DLD1 (cell line): ENCODE measurements around the gene ADSS1.

ENCODE experiments used
- in situ Hi-C: cut with HindIII; loops from 2 replicates; pipeline ENCODE4 v1.10.0; 2017; ENCODE audit warnings: low sequenced_read_pairs

The ADSS1 gene

DNA sequence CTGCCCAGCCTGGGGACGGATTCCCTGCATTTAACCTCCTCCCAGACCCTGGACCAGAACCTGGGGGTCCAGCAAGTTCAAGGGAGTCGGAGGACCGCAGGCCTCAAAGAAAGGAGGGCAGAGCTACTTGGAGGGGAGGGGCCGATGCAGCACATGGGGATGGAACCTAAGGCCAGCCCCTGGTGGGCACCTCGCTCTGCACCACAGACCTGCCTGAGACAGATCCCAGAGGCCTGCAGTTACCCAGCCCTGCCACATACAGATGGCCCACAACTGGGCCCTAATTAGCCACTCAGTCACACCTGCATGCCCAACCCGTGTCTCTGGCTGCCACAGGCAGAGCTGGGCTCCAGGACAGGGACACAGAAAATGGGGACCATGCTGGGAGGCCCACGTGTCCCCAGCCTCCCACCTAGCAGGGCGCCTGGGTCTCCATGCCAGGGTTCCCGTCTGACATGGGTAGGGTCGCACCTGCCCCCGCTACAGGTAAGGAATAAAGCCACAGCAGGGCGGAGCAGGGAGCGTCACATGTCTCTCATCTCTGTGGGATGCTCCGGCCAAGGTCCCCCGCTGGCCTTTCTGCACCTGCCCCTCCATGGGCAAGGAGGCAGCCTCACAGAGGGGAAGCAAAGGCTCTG, 54.8 kb downstream of the ADSS1 start:
- in situ Hi-C loops = no loop called here

DNA sequence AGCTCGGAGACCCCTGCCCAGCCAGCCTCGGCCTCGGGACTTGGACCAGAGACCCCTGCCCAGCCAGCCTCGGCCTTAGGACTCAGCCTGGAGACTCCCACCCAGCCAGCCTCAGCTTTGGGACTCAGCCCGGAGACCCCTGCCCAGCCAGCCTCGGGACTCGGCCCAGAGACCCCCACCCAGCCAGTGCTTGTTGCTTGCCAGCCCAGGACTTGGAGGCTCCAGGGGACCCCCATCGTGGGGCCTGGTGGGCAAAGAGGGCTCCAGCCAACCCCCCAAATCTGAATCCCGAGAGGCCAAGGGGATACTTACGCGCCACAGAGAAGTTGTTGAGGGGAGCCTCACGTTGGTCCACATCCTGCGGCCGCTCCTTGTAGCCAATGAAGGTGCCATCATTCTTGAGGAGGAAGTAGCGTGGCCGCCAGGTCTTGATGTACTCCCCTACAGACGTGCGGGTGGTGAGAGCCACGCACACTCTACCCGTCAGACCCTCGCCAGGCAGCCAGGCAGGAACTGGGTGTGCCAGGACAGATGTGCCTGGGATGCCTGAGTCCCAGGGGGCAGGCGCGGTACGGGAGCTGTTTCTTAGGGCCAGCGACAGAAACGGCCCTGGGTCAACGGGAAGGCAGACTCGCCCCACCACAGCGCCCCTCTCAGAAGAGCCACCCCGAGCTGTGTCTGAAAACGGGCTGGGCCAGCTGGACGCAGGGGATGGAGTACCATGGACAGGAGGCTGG, 55.9 kb downstream of the ADSS1 start:
- in situ Hi-C loops = no loop called here

DNA sequence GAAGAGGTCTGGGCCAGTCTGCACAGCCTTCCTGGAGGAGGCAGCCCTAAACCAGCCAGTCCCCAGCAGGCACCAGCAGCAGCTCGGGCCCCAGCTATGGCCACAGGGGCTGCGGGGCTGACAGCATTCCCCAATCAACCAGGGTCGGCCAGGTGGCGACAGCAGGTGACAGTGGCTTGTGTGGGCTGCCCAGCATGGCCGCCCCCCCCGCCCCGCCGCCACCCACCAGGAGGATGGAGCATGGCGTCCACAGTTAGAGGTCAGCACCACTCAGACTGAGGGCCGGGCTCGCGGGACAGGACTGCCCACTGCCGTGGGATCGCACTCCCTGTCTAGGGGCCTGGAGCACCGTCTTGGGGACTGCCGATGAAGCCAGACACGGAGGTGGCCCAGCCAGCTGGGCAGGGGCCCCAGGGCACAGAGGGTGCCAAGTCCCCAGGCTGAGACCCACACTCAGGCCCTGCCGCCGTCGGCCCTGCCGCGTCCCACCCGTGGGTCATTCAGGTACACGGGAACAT, 56.5 kb downstream of the ADSS1 start:
- in situ Hi-C loops = no loop called here

DNA sequence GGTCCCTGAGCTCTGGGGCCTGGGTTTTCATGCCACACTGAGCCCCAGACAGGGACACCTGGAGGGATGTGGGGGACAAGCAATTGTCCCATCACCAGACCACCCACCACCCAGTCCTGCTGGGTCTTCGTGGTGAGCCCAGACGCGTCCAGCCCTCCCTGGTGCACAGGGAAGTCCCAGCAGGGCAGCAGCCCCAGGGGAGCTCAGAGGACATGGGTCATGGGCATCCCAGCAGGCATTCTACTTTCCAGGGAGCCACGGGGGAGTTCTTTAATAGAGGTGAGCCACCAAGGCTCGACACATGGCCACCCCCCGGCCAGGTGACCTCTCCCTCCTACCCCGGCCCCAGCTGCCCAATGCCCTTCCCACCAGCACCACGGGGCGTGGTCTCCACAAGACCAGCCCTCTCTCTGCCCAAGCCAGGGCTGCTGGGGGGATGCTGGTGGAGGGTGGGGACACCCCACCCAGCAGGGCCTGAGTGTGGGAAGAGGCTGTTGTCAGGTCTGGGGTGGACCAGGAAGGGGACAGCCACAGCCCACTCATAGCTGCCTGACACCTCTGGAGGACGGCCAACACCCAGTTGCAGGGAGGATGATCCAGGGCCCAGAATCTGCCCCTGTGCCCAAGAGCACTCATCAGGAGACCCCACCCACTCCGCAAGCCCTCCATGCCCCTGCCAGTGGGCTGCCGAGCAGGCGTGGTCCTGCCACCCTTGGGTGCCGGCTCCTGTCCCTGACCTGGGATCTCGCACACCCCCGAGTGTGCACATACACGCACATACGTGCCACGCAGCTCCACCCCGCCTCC, 57.4 kb downstream of the ADSS1 start:
- in situ Hi-C loops = no loop called here

DNA sequence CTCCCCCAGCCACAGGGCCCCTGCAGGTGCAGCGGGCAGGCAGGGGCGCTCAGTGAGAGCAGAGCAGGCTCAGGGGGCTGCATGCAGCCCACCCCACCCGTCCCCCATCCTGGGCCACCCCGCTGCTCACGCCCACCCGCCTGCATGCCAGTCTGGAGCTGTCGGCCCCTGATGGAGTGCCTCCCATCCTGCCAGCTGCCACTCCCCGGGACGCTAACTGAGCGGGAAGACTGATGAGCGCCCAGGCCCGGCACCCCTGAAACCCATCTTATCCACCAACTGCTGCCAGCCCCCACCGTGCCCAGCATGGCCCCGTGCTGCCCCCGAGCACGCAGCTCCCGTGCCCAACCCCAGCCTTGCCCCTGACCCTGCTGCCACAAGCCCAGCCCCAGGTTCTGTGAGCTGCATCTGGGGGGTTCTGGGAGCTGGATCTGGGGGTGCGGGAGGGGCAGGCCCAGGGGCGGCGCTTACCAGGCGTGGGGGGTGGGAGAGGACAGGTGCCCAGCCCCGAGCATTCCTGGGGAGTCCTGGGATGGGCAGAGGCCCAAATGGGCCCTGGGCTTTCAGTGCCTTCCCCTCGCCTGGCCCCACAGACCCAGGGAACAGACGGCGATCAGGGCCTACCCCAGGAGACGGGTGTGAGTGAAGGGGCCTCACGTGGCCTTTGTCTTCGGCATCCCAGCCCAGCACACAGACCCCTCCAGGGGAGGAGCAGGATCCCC, 58.2 kb downstream of the ADSS1 start:
- in situ Hi-C loops = no loop called here

DNA sequence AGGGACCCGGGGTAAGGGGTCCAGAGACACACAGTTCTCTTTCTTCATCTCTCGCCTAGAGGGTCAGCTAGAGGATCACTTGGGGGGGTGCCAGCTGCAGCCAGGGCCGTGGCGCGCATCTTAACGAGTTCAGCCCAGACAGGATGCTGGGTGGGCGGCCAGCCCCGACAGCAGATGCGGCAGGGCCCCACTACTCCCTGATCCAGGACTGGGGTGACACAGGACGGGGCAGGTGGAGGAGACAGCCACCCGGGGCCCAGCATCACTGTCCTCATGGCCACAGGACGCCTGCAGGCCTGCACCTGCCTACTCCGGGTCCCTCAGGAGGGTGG, 58.7 kb downstream of the ADSS1 start:
- in situ Hi-C loops = no loop called here

DNA sequence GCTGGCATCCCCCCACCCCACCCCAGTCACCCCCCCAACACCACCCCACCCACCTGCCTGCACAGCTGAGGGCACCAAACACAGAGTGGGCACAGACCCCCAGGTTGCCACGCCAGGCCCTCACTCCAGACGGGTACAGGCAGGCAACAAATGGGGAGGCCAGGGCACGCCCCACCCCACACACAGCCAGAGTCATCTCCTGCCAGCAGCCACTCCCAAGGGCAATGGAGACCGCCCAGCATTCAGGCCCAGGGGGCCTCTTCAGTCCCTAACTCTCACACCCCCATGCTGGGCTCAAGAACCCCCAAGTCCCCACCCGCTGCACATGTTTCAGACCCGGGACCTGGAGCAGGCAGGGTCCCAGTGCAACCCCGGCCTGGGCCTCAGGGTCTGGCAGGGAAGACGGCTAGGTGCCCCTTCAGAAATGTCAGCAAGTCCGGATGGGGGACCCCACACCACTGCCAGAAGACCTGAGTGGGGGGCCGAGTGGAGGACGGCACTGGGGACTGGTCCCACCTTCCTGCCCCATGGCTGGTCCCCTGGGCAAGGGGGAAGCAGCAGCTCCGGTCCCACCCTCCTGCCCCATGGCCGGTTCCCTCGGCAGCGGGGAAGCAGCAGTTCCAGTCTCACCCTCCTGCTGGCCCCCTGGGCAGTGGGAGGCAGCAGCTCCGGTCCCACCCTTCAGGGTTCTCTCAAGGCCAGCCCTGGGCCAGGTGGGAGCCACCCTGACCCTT, 59.6 kb downstream of the ADSS1 start:
- in situ Hi-C loops = no loop called here

DNA sequence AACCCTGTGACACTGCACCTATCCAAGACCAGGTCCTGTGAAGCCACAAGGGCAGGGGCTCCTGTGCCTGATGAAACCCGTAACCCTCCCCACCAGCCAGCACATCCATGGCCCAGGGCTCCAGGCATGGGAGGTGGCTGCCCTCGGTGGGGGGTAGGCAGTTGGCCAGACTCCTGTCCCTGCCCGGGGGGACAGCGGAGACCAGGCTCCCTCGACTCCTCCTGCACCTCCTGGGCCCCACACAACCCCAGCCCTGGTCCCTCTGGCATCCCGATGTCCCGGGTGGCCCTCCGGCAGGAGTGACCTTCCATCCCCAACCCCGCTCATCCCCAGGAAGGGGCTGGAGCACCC, 60.2 kb downstream of the ADSS1 start:
- in situ Hi-C loops = no loop called here

DNA sequence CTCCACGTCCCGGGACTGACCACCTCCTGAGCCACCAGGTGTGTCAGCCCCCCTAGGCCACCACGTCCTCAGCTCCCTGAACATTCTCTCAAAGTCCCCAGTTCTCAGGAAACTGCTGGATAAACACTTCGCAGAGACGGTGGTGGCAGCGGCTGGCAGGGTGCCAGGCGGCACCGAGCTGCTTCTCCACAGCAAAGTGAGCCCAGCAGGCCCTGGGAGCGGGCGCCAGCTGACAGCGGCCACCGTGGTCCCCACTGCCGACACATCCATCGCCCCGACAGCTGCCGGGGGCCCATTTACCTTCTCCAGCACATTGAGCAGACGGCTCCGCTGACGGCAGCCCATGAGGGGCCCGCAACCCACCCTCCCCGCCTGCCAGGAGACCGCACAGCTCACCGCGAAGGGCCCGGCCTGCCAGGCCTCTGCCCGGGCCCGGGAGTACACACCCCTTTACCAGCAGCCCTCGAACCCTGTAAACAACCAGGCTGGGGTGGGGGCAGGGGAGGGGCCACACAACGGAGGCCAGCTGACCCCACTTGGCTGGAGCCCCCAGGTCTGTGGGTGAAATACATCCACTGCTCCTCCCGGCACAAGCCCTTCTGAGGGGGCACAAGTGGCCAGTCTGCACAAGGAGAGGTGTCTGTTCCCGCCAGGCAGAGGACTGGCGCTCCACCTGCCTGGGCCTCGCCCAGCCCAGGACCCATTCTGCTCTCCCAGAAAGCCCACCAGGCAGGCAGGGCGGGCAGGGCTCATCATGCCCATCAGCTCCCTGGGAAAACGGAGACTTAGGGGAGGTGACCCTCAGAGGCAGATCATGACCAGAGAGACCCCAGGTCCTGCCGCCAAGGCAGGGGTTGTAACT, 61.0 kb downstream of the ADSS1 start:
- in situ Hi-C loops = no loop called here

DNA sequence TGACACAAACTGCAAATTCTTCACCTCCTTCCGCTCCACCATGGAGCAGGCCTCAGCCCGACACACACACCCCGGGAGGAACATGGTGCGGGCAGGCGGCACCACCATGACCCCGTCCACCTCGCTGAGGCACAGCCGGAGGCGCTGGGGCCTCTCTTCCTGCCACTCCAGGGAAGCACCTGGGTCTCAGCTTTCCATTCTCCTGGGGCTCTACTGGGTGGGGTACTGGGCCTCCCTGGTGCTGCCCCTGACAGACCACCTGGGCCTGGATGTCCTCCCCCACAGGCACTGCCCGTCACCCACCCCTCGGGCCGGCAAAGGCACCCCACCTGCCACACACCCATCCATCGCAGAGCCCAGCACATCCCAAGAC, 61.7 kb downstream of the ADSS1 start:
- in situ Hi-C loops = no loop called here

DNA sequence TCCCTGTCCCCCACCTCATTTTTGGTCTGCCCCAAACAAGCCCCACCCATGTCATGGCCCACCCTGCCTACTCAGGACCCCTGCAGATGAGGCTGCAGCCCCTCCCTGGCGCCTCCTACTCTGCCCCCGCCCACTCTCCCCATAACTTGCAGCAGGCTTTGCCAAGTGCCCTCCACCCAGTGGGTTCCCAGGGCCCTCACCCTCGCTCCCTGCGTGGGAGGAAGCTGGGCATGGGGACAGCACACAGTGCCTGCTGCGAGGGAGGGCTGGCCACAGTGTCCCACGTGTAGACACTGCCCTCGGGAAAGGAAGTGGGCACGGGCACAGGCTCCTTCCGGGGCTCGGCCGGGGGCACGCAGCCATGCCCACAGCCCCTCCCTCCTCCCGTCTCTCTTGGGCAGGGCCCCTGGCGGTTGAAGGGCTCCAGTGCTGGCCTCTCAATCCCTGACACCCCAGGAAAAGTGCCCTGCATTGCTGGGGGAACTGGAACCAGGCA, 62.1 kb downstream of the ADSS1 start:
- in situ Hi-C loops = no loop called here

DNA sequence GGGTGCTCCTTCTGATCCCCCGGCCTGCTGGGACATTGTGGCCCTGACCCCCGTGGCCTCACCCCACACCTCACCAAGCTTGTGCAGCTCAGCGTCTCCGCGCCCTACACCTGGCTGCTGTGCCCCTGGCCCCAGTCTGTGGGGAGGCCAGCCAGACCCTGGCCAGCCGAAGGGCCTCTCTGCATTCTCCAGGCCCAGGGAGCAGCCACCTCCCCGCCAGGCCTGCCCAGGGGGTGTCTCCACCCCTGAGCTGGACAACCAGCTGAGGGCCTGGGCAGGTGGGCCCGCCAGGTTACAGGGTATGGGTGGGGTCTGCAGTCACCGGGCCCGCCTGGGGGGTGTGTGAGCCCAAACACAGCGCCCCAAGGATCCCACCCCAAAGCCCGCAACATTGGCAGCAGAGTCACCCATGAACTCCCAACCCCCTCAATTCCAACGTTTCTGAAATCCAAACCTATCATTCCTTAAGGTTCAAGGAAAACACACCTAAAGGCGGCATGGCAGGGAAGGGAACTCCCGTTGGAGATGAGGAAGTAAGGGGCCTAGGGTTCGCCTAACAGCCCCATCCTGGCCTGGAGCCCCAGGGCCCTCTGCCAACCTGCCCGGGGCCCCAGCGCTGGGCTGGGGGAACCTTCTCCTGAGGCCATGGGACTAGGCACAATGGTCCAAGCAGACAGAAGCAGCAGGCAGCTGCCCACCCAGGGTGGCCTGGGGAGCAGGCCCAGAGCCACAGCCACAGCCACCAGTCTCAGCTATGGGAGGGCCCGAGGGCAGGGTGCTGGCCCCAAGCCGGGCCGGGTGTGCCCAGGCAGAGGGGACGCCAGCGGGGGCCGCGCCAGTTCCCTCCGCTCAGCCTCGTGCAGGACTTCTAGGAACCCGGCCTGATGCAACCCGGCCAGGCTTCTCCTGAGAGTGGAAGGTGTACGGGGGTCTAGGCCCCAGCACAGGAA, 63.0 kb downstream of the ADSS1 start:
- in situ Hi-C loops = no loop called here

DNA sequence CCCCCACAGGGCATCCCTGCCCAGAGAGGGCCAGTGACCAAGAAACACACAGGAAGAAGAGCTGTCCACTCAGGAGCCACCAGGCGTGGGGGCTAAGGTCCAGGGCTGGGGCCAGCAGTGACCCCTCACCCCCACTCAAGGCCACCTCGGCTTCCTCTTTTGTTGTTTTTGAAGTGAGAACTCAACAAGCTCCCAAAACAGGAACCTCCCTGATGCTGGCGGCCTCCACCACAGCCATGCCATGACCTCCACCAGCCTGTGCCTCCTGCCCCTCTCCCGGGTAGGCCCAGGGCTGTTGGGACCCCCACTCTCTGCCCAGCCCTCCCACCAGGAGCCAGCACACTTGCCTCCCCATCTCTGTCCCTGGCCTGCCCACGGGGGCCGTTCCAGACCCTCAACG, 63.7 kb downstream of the ADSS1 start:
- in situ Hi-C loops = no loop called here

DNA sequence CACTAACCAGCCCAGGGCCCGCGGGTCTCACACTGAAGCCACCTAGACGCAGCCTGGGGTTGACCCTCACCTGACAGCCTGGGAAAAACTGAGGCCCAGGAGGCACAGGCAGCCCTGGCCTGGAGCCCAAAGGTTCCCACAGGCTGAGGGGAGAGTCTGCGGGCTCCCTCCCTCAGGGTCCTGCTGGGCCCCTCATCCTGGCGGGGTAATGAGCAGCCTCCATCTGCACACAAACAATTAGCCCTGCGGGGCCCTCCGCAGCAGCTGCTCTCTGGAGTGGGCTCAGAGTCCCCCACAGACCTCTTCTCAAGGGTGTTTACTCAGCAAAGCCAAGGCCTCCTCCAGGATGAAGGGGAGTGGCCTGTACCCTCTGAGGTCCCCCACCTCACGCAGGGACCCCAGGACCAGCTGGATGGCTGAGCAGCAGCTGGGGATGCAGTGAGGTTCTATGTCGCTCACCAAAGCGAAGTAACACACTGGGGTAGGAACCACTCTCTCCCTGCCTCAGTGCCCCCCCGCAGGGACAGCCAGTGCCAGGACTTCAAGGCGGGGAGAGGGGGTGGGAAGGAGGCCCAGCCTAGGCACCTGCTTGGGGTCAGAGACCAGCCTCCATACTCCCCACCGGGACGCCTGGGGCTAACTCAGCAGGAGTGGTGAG, 64.3 kb downstream of the ADSS1 start:
- in situ Hi-C loops = no loop called here

DNA sequence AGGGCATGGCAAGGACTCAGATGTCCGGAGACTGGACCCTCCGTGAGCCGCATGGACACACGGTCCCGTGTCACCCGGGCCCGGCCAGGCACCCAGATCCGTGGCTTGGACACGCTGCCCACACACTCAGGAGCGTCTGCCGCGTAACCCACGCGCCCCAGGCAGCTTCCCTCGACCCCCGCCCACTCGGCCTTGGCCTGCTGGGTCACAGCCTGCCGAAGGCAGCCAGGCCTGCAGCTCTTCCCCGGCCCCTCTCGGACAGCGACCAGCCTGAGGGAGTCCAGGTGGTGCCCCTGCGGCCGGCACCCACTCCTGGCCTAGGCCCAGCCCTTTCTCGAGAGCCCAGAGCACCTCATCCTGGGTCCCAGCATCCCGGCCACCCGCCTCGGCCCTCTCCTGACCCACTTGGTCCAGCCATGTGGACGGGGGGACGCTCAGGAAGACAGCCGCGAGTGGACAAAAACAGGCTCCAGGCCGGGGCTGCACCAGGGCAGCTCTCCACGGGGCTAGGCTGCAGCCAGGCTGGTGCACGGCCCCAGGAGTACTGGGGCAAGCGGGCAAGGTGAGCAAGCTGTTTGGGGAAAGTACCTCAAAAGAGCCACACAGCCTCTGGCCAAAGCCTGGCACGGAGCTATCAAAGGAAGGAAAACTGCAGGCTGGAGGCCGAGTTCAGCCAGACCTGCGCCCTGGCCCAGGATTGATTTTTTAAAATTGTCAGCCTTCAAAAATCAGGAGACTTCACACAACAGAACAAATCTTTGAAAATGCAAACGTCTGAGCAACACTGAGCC, 65.0 kb downstream of the ADSS1 start:
- in situ Hi-C loops = no loop called here

DNA sequence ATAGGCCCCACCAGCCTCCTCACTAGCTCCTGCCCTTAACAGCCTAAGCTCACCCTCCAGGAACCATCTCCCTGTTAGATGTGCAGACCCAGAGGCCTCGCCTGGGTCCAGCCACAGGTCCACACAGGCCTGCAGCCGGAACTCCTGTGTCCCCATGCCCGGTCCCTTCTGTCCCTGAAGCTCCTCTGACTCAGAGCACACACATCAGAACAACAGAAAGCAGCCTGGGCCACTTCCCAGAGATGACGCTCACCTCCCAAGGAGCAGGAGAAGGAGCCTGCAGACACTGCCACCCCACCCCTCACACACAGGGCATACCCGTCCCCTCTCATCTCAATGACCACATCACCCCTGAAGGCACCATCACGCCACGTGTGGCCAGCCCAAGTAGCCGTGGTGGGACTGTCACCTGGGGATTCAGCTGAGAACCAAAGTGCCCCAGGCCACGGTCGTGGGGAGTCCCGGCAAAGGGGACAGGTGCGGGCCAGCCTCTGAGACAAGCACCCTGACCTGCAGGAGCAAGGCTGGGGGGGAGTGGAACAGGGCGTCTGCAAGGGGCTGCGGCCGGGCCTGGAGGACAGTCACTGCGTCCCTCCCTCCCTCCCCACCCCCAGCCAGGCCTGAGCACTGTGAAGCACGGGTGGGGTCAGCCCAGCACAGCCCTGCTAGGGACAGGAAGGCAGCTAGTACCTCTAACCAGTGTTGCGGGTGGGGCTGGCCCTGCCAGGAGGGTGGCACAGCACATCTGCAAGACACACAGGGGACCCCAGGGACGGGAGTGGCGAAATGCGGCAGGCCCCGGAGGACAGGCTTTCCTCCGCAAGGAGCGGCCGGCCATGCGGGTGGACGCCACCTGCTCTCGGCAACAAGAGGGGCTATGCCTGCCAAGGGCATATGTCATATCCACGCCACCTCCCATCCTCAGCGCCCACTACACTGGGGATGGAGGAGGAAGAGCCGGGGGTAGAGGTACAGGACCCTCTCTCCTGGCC, 66.0 kb downstream of the ADSS1 start:
- in situ Hi-C loops = no loop called here
